ENCODE data around the gene GRPEL2.

- no peak for TF ChIP-seq CTCF (IDR thresholded peaks at IDR 0.05; ENCODE audit: extremely low read depth in 1 of 2, insufficient read depth in 1 of 2, low read depth in 1 of 2, low read length in 2 of 2)
- no peak for TF ChIP-seq FOS (IDR thresholded peaks at IDR 0.05; ENCODE audit: borderline replicate concordance, insufficient read depth, low read length)
- no peak for TF ChIP-seq POLR2A (IDR thresholded peaks at IDR 0.05; ENCODE audit: low read depth, low read length)
Measured at GRCh38 chr5:149344151-149344550, 1.1 kb upstream of the GRPEL2 start.
